HG02981 (cell line): ENCODE data around the gene ELOVL2.
"Not testable (repeated sequence)": the region's sequence is repeated elsewhere in the genome, so short reads cannot be mapped to it uniquely, and the experiment has no call there.

Source experiments
- ATAC-seq: cut with Tn5 transposase; IDR thresholded peaks from one replicate; pipeline ENCODE4 v1.9.1; 2021; ENCODE audit warnings: mild to moderate bottlenecking, moderate library complexity; ENCODE audit not compliant: unreplicated experiment

ELOVL2 gene

GRCh38 chr6:11025921-11026635, 18.0 kb downstream of the ELOVL2 start:
- ATAC-seq = peak; percentile 80

GRCh38 chr6:11025130-11025529, 19.0 kb downstream of the ELOVL2 start:
- ATAC-seq = no peak

- ATAC-seq = no peak
These were observed 21.1 kb downstream of the ELOVL2 start for GRCh38 chr6:11023032-11023431.

- ATAC-seq = no peak
These were observed 22.4 kb downstream of the ELOVL2 start for GRCh38 chr6:11021714-11022113.

GRCh38 chr6:11021003-11021402, 23.1 kb downstream of the ELOVL2 start:
- no peak for ATAC-seq

GRCh38 chr6:11018225-11018624, 25.9 kb downstream of the ELOVL2 start:
- no peak for ATAC-seq

- ATAC-seq = no peak
These were observed 27.0 kb downstream of the ELOVL2 start for GRCh38 chr6:11017090-11017489.

- no peak for ATAC-seq
These were observed 27.7 kb downstream of the ELOVL2 start for GRCh38 chr6:11016452-11016851.

- no peak for ATAC-seq
These were observed 29.0 kb downstream of the ELOVL2 start for GRCh38 chr6:11015102-11015501.

- no peak for ATAC-seq
These were observed 30.4 kb downstream of the ELOVL2 start for GRCh38 chr6:11013721-11014070.

GRCh38 chr6:11012976-11013720, 31.0 kb downstream of the ELOVL2 start:
- ATAC-seq = no peak

- no peak for ATAC-seq
These were observed 31.8 kb downstream of the ELOVL2 start for GRCh38 chr6:11012295-11012754.

GRCh38 chr6:11011787-11012234, 32.3 kb downstream of the ELOVL2 start:
- ATAC-seq = no peak

GRCh38 chr6:11009353-11009752, 34.8 kb downstream of the ELOVL2 start:
- ATAC-seq = peak; percentile 65

GRCh38 chr6:11008821-11009220, 35.3 kb downstream of the ELOVL2 start:
- ATAC-seq = no peak

GRCh38 chr6:11007715-11008608, 36.1 kb downstream of the ELOVL2 start:
- ATAC-seq = no peak

GRCh38 chr6:11006061-11006460, 38.0 kb downstream of the ELOVL2 start:
- ATAC-seq = no peak

GRCh38 chr6:11003297-11003696, 40.8 kb downstream of the ELOVL2 start:
- not testable (repeated sequence) for ATAC-seq

GRCh38 chr6:11002176-11002575, 41.9 kb downstream of the ELOVL2 start:
- no peak for ATAC-seq

GRCh38 chr6:10999994-11000393, 44.1 kb downstream of the ELOVL2 start:
- ATAC-seq = no peak

GRCh38 chr6:10995114-10995707, 48.9 kb downstream of the ELOVL2 start:
- no peak for ATAC-seq
